NCI-H446 treated with DMSO at 0.1 percent for 48 hours (cell line): ENCODE results near the gene MKNK2.

ENCODE experiments used
- DNase-seq: peaks from one replicate; lab custom pipeline; 2025; lab: John Stamatoyannopoulos, UW

MKNK2 gene

GRCh38 chr19:2057484-2058469, 6.7 kb upstream of the MKNK2 start:
- no peak for DNase-seq

- DNase-seq = no peak
Observed at GRCh38 chr19:2056837-2057192, 5.8 kb upstream of the MKNK2 start.

- DNase-seq = no peak
Observed at GRCh38 chr19:2055931-2056836, 5.1 kb upstream of the MKNK2 start.

- no peak for DNase-seq
Observed at GRCh38 chr19:2054763-2055162, 3.7 kb upstream of the MKNK2 start.

GRCh38 chr19:2053601-2054389, 2.8 kb upstream of the MKNK2 start:
- no peak for DNase-seq

- DNase-seq = no peak
Observed at GRCh38 chr19:2051773-2052704, 995 bp upstream of the MKNK2 start.

GRCh38 chr19:2050349-2050990, 574 bp downstream of the MKNK2 start:
- no peak for DNase-seq

GRCh38 chr19:2049741-2050348, 1.2 kb downstream of the MKNK2 start:
- no peak for DNase-seq

GRCh38 chr19:2048959-2049740, 1.9 kb downstream of the MKNK2 start:
- DNase-seq = no peak

GRCh38 chr19:2048104-2048958, 2.7 kb downstream of the MKNK2 start:
- DNase-seq = no peak

GRCh38 chr19:2047449-2048103, 3.5 kb downstream of the MKNK2 start:
- no peak for DNase-seq

- no peak for DNase-seq
Observed at GRCh38 chr19:2047076-2047448, 4.0 kb downstream of the MKNK2 start.

GRCh38 chr19:2046046-2046907, 4.8 kb downstream of the MKNK2 start:
- DNase-seq = no peak

- no peak for DNase-seq
Observed at GRCh38 chr19:2045501-2046045, 5.5 kb downstream of the MKNK2 start.

GRCh38 chr19:2044709-2045500, 6.1 kb downstream of the MKNK2 start:
- DNase-seq = no peak
